NCI-H69 (cell line): Measurements from ENCODE around the gene INTS14.
A peak's percentile ranks its signal among the peaks of the same experiment; 100 is the strongest.

Source experiments
- DNase-seq: peaks from one replicate; lab custom pipeline; 2025; lab: John Stamatoyannopoulos, UW

Gene INTS14

GRCh38 chr15:65530318-65531111, 80.4 kb downstream of the INTS14 start, which contains the start of gene HACD3:
Gene HACD3, plus strand, starts transcription at chr15:65530463. Its CDS starts 169 bp downstream, at chr15:65530632.
- peak; percentile 96 for DNase-seq

- no peak for DNase-seq
Measured at GRCh38 chr15:65529762-65530317, 81.1 kb downstream of the INTS14 start.
